D341Med (cell line): Measurements from ENCODE around the gene IQCN.

Experiments used
- DNase-seq: peaks from one replicate; pipeline ENCODE4 v3.0.0; 2012; ENCODE audit warnings: low spot score

IQCN gene

DNA sequence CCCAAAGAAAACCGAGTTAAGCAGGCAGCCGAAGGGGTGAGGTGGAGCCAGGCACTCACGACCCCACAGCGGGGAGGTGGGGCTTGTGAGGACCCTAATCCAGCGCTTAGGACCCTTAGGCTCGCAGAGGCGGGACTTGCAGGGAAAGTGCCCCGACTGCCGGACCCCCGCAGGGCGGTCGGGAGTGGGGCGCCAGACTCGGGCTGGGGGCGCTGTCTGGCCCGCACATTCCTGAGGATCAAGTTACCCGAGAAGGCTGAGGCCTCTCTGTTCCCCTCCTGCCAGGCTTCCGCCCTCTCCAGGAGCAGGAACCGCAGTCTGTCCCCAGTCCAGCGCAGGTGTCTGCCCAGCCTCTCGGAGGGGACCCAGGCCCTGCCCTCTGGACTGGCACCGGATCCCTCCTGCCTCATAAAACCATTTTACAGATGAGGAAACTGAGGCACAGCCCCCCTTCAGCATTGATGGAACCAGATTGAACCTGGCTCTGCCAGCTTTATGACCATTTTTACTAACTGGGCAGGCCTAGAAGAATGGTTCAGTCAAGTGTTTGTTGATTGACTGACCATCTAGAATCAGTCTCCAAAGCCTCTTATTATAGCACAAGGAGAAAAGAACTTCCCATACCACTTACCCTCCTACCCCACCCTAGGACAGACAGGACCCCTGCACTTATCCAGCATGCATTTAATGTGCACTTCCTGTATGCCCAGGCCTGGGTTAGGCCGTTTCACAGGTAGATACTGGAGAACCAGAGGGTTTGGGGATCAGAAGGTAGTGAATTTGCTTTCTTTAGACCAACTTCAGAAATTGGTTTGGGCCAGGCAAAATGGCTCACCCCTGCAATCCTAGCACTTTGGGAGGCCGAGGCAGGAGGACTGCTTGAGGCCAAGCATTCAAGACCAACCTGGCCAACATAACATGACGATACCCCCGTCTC, 13.9 kb upstream of the IQCN start:
- DNase-seq = no peak

- DNase-seq = no peak
Observed at GRCh38 chr19:18286973-18287635, 12.9 kb upstream of the IQCN start.

- no peak for DNase-seq
Observed at GRCh38 chr19:18284712-18285360, 10.6 kb upstream of the IQCN start.

- DNase-seq = no peak
Observed at GRCh38 chr19:18283338-18283737, 9.1 kb upstream of the IQCN start.

DNA sequence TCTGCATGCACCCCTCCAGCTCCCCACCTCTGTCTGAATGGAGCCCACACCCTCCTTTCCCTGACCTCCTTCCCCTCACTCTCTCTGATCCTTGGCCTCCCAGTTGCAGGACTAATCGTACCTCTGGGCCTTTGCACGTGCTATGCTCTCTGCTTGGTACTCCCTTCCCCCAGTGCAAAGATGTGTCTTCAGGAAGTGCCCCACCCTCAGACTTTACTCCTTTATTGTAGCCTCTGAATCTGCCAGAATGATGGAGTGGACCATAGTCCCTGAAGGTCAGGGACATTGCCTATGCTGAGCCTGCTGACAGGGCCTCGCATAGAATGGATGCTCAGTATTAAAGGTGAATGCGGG, 8.5 kb upstream of the IQCN start:
- no peak for DNase-seq

DNA sequence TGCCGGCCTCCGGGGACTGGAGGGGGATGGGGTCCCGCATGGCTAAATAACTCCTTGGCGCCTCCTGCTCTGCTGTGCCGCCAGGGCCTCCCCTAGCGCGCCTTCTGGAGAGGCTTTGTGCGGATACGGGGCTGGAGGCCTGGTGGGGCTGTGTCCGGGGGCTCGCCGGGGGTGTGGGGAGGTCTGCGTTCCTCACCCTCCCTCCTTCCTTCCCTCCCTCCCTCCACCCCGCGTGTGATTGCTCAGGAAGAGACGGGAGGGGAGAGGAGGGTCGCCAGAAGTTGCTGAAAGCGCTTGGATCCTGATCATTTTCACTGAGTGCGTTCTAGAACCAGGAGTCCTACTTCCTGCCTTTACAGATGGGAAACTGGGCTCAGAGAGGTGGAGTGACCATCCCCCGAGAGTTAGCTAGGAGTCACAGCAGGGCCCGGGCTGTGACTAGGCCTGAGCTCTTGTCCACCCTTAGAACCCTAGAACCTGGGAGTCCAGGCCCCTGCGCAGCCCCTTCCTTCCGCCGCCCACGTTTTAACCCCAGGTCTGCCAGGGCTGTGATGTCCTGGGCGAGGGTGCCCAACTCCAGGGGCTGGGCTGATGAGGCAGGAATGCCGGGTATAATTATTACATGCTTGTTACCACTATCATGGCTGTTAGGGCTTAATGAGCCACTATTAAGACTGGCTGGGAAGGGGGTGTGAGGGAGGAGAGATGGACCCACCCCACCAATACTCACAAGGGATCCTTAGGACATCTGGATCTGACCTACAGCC, 8.0 kb upstream of the IQCN start:
- DNase-seq = no peak

GRCh38 chr19:18281082-18282020, 7.1 kb upstream of the IQCN start, which contains the start of gene JUND:
JUND (minus strand) TSS chr19:18281622; CDS start chr19:18281484, 138 bp downstream.
- DNase-seq = peak; percentile 98

DNA sequence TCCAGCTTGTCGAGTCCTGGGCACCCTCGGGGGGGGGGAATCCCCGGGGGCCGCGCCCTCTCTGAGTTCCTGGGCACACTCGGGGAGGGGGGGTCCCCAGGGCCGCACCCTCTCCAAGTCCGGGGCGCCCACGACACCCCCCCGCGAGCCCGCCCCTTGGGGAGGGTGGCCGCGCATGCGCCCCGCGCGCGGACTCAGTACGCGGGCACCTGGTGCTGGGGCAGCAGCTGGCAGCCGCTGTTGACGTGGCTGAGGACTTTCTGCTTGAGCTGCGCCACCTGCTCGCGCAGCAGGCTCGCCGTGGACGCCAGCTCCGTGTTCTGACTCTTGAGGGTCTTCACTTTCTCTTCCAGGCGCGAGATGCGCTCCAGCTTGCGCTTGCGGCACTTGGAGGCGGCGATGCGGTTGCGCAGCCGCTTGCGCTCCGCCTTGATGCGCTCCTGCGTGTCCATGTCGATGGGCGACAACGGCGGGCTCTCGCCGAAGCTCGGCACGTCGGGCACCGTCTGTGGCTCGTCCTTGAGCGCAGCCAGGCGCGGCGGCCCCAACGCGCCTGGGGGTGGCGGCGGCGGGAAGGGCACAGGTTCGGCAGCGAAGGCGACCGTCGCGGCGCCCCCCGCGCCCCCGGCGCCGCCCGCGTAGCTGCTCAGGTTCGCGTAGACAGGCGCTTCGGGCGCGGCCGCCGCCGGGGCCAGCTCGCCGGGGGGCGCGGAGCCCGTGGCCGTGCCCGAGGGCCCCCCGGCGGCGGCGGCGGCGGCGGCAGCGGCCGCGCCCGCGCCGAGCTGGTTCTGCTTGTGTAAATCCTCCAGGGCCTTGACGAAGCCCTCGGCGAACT, 6.2 kb upstream of the IQCN start:
- DNase-seq = peak; percentile 84

- DNase-seq = peak; percentile 93
Observed at GRCh38 chr19:18279516-18280246, 5.4 kb upstream of the IQCN start.

GRCh38 chr19:18279266-18279515, 4.9 kb upstream of the IQCN start:
- DNase-seq = no peak

DNA sequence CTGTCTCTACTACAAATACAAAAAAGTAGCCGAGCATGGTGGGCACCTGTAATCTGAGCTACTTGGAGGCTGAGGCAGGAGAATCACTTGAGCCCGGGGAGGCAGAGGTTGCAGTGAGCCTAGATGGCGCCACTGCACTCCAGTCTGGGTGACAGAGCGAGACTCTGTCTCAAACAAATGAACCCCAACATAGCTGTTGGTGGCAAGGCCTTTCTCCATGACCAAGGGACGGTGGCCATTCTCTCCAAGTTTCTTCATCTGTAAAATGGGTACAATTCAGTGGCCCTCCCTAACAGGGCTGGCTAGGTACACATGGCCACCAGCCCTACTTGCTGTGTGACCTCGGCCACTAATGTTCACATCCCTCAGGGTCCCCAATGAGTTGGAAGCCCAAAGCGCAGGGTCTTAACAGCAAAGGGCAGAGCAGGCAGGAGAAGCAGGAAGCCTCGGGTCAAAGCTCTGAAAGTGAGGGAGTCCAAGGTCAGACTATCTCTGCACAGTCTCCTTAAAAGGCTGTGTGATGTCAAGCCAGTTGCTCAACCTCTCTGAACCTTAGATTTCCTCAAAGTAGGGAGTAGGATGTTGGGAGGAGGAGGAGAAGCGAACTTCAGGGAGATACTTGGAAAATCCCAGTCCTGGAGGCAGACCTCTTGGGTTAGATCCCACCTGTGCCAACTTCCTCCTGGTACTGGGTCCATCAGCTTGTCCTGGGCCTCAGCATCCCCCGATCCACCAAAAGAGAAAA, 4.4 kb upstream of the IQCN start:
- no peak for DNase-seq

- DNase-seq = no peak
Observed at GRCh38 chr19:18274781-18275356, 617 bp upstream of the IQCN start.

GRCh38 chr19:18273561-18274218, 562 bp downstream of the IQCN start:
- DNase-seq = no peak

- DNase-seq = no peak
Observed at GRCh38 chr19:18271433-18271841, 2.8 kb downstream of the IQCN start.

DNA sequence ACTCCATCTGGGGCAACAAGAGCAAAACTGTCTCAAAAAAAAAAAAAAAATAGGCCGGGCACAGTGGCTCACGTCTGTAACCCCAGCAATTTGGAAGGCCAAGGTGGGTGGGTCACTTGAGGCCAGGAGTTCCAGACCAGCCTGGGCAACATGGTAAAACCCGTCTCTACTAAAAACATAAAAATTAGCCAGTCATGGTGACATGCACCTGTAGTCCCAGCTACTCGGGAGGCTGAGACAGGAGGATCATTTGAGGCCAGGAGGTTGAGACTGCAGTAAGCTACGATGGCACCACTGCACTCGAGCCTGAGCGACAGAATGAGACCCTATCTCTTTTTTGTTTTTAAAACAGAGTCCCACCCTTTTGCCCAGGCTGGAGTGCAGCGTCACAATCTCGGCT, 3.9 kb downstream of the IQCN start:
- no peak for DNase-seq

- DNase-seq = no peak
Observed at GRCh38 chr19:18269070-18269723, 5.1 kb downstream of the IQCN start.
